Neutrophil (primary cell): Measurements from ENCODE around the gene ASTN2.

Experiments used
- H3K27ac ChIP-seq: fragments of 200-600 bp; sonication (generic); 2 replicates; pipeline ENCODE4 v1.5.1; 2016; ENCODE audit warnings: mild to moderate bottlenecking, moderate library complexity
- H3K27me3 ChIP-seq: fragments of 200-600 bp; sonication (generic); 2 replicates; pipeline ENCODE4 v1.6.0; 2016; ENCODE audit warnings: mild to moderate bottlenecking
- H3K36me3 ChIP-seq: fragments of 200-600 bp; sonication (generic); 2 replicates; pipeline ENCODE4 v1.5.1; 2017
- H3K4me1 ChIP-seq, 2 experiments: fragments of 200-600 bp in 1 of 2; sonication (generic) in 1 of 2; 1 replicate in 1 of 2; 2 replicates in 1 of 2; pipeline versions ENCODE4 v1.5.1 to v1.6.1; 2013 to 2016; ENCODE audit warnings: low read depth in 1 of 2, low read length in 1 of 2, mild to moderate bottlenecking in 1 of 2, moderate library complexity in 1 of 2; ENCODE audit not compliant: control insufficient read depth in 1 of 2, insufficient read depth in 1 of 2
- H3K4me3 ChIP-seq, 2 experiments: fragments of 200-600 bp in 1 of 2; sonication (generic) in 1 of 2; 1 replicate in 1 of 2; 2 replicates in 1 of 2; pipeline ENCODE4 v1.5.1; 2013 to 2016; ENCODE audit warnings: low read depth in 1 of 2, low read length in 1 of 2, mild to moderate bottlenecking in 1 of 2, moderate library complexity in 1 of 2
- H3K9me3 ChIP-seq: fragments of 200-600 bp; sonication (generic); 2 replicates; pipeline ENCODE4 v1.5.1; 2016
- CTCF ChIP-seq: fragments of 200-600 bp; sonication (generic); IDR thresholded peaks from 2 replicates; pipeline ENCODE4 v1.5.1; 2016; ENCODE audit warnings: antibody characterized with exemption

The ASTN2 gene

GRCh38 chr9:116479967-116480366 is 934.9 kb downstream of the ASTN2 start:
- no peaks in the 10 kb centered on the region for H3K9me3 ChIP-seq
- no peaks in the 10 kb centered on the region for H3K27me3 ChIP-seq
- no peak for TF ChIP-seq CTCF
- no peaks in the 10 kb centered on the region for H3K4me1 ChIP-seq
- H3K27ac ChIP-seq: no peak overlapping the region
- no peak overlapping the region for H3K4me3 ChIP-seq
- no peaks in the 10 kb centered on the region for H3K36me3 ChIP-seq

- H3K9me3 ChIP-seq: no peaks in the 10 kb centered on the region
- H3K27me3 ChIP-seq: no peaks in the 10 kb centered on the region
- H3K36me3 ChIP-seq: no peaks in the 10 kb centered on the region
- H3K4me1 ChIP-seq: no peaks in the 10 kb centered on the region
- no peak overlapping the region for H3K4me3 ChIP-seq
- no peak overlapping the region for H3K27ac ChIP-seq
- no peak for TF ChIP-seq CTCF
These were observed 935.8 kb downstream of the ASTN2 start for GRCh38 chr9:116479056-116479544.

- TF ChIP-seq CTCF: no peak
- Histone ChIP-seq H3K36me3 (no peaks in the 10 kb centered on the region), H3K4me1 (no peaks in the 10 kb centered on the region), H3K27ac (no peak overlapping the region), H3K9me3 (no peaks in the 10 kb centered on the region), H3K4me3 (no peak overlapping the region), H3K27me3 (no peaks in the 10 kb centered on the region)
These were observed 937.2 kb downstream of the ASTN2 start for GRCh38 chr9:116477584-116478141.

- TF ChIP-seq CTCF: no peak
- Histone ChIP-seq H3K9me3 (no peaks in the 10 kb centered on the region), H3K36me3 (no peaks in the 10 kb centered on the region), H3K4me3 (no peak overlapping the region), H3K27ac (no peak overlapping the region), H3K27me3 (no peaks in the 10 kb centered on the region), H3K4me1 (no peaks in the 10 kb centered on the region)
These were observed 937.9 kb downstream of the ASTN2 start for GRCh38 chr9:116476935-116477381.

GRCh38 chr9:116476002-116476401 is 938.9 kb downstream of the ASTN2 start:
- Histone ChIP-seq H3K4me1 (no peaks in the 10 kb centered on the region), H3K27me3 (no peaks in the 10 kb centered on the region), H3K27ac (no peak overlapping the region), H3K9me3 (no peaks in the 10 kb centered on the region), H3K36me3 (no peaks in the 10 kb centered on the region), H3K4me3 (no peak overlapping the region)
- TF ChIP-seq CTCF: no peak
